OCI-LY1 (cell line): Measurements from ENCODE around the gene NME5.

Experiments used
- CTCF ChIP-seq: fragments of 200-600 bp; sonication (generic), shearing (Covaris generic); IDR thresholded peaks from 2 replicates; pipeline ENCODE4 v1.5.1; 2017; ENCODE audit warnings: mild to moderate bottlenecking, antibody characterized with exemption, low read length, moderate library complexity, mixed read lengths
- EZH2 ChIP-seq: fragments of 200-600 bp; sonication (generic), shearing (Covaris generic); IDR thresholded peaks from 2 replicates; pipeline ENCODE4 v1.8.0; 2017; ENCODE audit warnings: borderline replicate concordance, mixed run types, mild to moderate bottlenecking, antibody characterized with exemption, low read length, moderate library complexity, mixed read lengths

- no peak for TF ChIP-seq CTCF
- TF ChIP-seq EZH2: no peak
These were observed 39.5 kb upstream of the NME5 start, which contains the start of the genes BRD8 and KIF20A for GRCh38 chr5:138178516-138179276.
